Tibial artery (tissue), 4 donors: ENCODE data around the gene NPPC.

Source experiments
- DNase-seq, 2 donors: peaks; one replicate each; pipeline ENCODE4 v3.0.0-alpha.2; 2019
- H3K27ac ChIP-seq, 2 donors: fragments of 200-600 bp; sonication (generic) in 1 of 2; 1 replicate in 1 of 2; 2 replicates in 1 of 2; pipeline ENCODE4 v1.5.1; 2018 to 2019; ENCODE audit warnings: mild to moderate bottlenecking in 1 of 2
- H3K27me3 ChIP-seq, 2 donors: fragments of 200-600 bp; sonication (generic) in 1 of 2; one replicate each; pipeline versions ENCODE4 v1.5.1 to v1.6.0; 2016 to 2019
- H3K36me3 ChIP-seq, 3 donors: fragments of 200-600 bp; sonication (generic) in 2 of 3; one replicate each; pipeline ENCODE4 v1.5.1; 2016 to 2019; ENCODE audit warnings: mild to moderate bottlenecking in 2 of 3
- H3K4me1 ChIP-seq, 4 donors: fragments of 200-600 bp; sonication (generic) in 2 of 4; 1 replicate in 3 of 4; 2 replicates in 1 of 4; pipeline ENCODE4 v1.5.1; 2016 to 2019
- H3K4me3 ChIP-seq, 2 donors: fragments of 200-600 bp; sonication (generic) in 1 of 2; 1 replicate in 1 of 2; 2 replicates in 1 of 2; pipeline ENCODE4 v1.5.1; 2018 to 2019; ENCODE audit warnings: mild to moderate bottlenecking in 2 of 2
- H3K9me3 ChIP-seq, 3 donors: fragments of 200-600 bp; sonication (generic) in 1 of 3; one replicate each; pipeline ENCODE4 v1.5.1; 2016 to 2019
- CTCF ChIP-seq, 2 experiments: fragments of 200-600 bp in 1 of 2; fragments of 450-650 bp in 1 of 2; IDR thresholded peaks; one replicate each; pipeline ENCODE4 v1.5.1; 2017 to 2019; ENCODE audit warnings: antibody characterized with exemption in 2 of 2, mild to moderate bottlenecking in 1 of 2, moderate library complexity in 1 of 2
- intact Hi-C: fragments of 100-400 bp; cut with DNase I; formaldehyde crosslinking; loops from one replicate; pipeline ENCODE4 v1.15.0; 2023; ENCODE audit warnings: low total_unique reads

The NPPC gene

GRCh38 chr2:231935207-231935524, 9.0 kb upstream of the NPPC start:
- no peak for TF ChIP-seq CTCF (IDR thresholded peaks at IDR 0.05)
- no peaks in the 10 kb centered on the region for H3K9me3 ChIP-seq
- no peak for DNase-seq
- no peaks in the 10 kb centered on the region for H3K36me3 ChIP-seq
- H3K4me3 ChIP-seq: no peak overlapping the region
- no peaks in the 10 kb centered on the region for H3K4me1 ChIP-seq
- intact Hi-C loops: no loop called here
- H3K27me3 ChIP-seq: peaks cover 0 to 10% of the 10 kb centered on the region in 2 donors
- no peak overlapping the region for H3K27ac ChIP-seq

GRCh38 chr2:231934441-231935206, 8.4 kb upstream of the NPPC start:
- intact Hi-C loops: no loop called here
- Histone ChIP-seq H3K27ac (no peak overlapping the region), H3K4me1 (no peaks in the 10 kb centered on the region), H3K36me3 (no peaks in the 10 kb centered on the region), H3K9me3 (no peaks in the 10 kb centered on the region), H3K4me3 (no peak overlapping the region), H3K27me3 (peaks cover 0 to 16% of the 10 kb centered on the region in 2 donors)
- no peak for DNase-seq
- TF ChIP-seq CTCF (IDR thresholded peaks at IDR 0.05): no peak

- Histone ChIP-seq H3K27ac (no peak overlapping the region), H3K4me1 (no peaks in the 10 kb centered on the region), H3K27me3 (peaks cover 0 to 22% of the 10 kb centered on the region in 2 donors), H3K36me3 (no peaks in the 10 kb centered on the region), H3K4me3 (no peak overlapping the region), H3K9me3 (no peaks in the 10 kb centered on the region)
- no peak for TF ChIP-seq CTCF (IDR thresholded peaks at IDR 0.05)
- intact Hi-C loops: no loop called here
- no peak for DNase-seq
Observed at GRCh38 chr2:231933916-231934401, 7.8 kb upstream of the NPPC start.

- Histone ChIP-seq H3K27me3 (peaks cover 0 to 29% of the 10 kb centered on the region in 2 donors), H3K36me3 (no peaks in the 10 kb centered on the region), H3K27ac (no peak overlapping the region), H3K4me1 (no peaks in the 10 kb centered on the region), H3K9me3 (no peaks in the 10 kb centered on the region), H3K4me3 (no peak overlapping the region)
- intact Hi-C loops: no loop called here
- no peak for TF ChIP-seq CTCF (IDR thresholded peaks at IDR 0.05)
- DNase-seq: no peak
Observed at GRCh38 chr2:231932985-231933915, 7.1 kb upstream of the NPPC start.

GRCh38 chr2:231932711-231932970, 6.4 kb upstream of the NPPC start:
- DNase-seq: peak in 1 of 2 donors; percentile 49
- Histone ChIP-seq H3K9me3 (no peaks in the 10 kb centered on the region), H3K27me3 (peaks cover 0 to 34% of the 10 kb centered on the region in 2 donors), H3K27ac (no peak overlapping the region), H3K36me3 (no peaks in the 10 kb centered on the region), H3K4me3 (no peak overlapping the region), H3K4me1 (no peaks in the 10 kb centered on the region)
- intact Hi-C loops: no loop called here
- TF ChIP-seq CTCF (IDR thresholded peaks at IDR 0.05): no peak
